ENCODE results near the gene ZNF675.
"Not testable (repeated sequence)": the region's sequence is repeated elsewhere in the genome, so short reads cannot be mapped to it uniquely, and the experiment has no call there.

GRCh38 chr19:23649817-23650216 lies 37.2 kb downstream of the ZNF675 start:
- TF ChIP-seq SRF (IDR thresholded peaks at IDR 0.05; ENCODE audit: low read depth in 2 of 2, low read length in 2 of 2); POLR2A (IDR thresholded peaks at IDR 0.05; ENCODE audit: low read depth, low read length); BRCA1 (IDR thresholded peaks at IDR 0.05; ENCODE audit: low read depth, low read length); HDAC6 (IDR thresholded peaks at IDR 0.05; ENCODE audit: unreplicated experiment); POLR2AphosphoS5 (IDR thresholded peaks at IDR 0.05; ENCODE audit: low read length); SIN3A (IDR thresholded peaks at IDR 0.05; ENCODE audit: low read depth, low read length); ELK1 (IDR thresholded peaks at IDR 0.05; ENCODE audit: low read depth, low read length); MTA3 (IDR thresholded peaks at IDR 0.05; ENCODE audit: borderline replicate concordance, low read length); CEBPB (IDR thresholded peaks at IDR 0.05; ENCODE audit: borderline replicate concordance in 1 of 2, low read depth in 2 of 2, low read length in 2 of 2): not testable (repeated sequence)
- TF ChIP-seq, protein P1, sequence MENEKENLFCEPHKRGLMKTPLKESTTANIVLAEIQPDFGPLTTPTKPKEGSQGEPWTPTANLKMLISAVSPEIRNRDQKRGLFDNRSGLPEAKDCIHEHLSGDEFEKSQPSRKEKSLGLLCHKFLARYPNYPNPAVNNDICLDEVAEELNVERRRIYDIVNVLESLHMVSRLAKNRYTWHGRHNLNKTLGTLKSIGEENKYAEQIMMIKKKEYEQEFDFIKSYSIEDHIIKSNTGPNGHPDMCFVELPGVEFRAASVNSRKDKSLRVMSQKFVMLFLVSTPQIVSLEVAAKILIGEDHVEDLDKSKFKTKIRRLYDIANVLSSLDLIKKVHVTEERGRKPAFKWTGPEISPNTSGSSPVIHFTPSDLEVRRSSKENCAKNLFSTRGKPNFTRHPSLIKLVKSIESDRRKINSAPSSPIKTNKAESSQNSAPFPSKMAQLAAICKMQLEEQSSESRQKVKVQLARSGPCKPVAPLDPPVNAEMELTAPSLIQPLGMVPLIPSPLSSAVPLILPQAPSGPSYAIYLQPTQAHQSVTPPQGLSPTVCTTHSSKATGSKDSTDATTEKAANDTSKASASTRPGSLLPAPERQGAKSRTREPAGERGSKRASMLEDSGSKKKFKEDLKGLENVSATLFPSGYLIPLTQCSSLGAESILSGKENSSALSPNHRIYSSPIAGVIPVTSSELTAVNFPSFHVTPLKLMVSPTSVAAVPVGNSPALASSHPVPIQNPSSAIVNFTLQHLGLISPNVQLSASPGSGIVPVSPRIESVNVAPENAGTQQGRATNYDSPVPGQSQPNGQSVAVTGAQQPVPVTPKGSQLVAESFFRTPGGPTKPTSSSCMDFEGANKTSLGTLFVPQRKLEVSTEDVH (IDR thresholded peaks at IDR 0.05; ENCODE audit: low read depth, partially characterized antibody), result not testable (repeated sequence)
- TF ChIP-seq, protein P2, sequence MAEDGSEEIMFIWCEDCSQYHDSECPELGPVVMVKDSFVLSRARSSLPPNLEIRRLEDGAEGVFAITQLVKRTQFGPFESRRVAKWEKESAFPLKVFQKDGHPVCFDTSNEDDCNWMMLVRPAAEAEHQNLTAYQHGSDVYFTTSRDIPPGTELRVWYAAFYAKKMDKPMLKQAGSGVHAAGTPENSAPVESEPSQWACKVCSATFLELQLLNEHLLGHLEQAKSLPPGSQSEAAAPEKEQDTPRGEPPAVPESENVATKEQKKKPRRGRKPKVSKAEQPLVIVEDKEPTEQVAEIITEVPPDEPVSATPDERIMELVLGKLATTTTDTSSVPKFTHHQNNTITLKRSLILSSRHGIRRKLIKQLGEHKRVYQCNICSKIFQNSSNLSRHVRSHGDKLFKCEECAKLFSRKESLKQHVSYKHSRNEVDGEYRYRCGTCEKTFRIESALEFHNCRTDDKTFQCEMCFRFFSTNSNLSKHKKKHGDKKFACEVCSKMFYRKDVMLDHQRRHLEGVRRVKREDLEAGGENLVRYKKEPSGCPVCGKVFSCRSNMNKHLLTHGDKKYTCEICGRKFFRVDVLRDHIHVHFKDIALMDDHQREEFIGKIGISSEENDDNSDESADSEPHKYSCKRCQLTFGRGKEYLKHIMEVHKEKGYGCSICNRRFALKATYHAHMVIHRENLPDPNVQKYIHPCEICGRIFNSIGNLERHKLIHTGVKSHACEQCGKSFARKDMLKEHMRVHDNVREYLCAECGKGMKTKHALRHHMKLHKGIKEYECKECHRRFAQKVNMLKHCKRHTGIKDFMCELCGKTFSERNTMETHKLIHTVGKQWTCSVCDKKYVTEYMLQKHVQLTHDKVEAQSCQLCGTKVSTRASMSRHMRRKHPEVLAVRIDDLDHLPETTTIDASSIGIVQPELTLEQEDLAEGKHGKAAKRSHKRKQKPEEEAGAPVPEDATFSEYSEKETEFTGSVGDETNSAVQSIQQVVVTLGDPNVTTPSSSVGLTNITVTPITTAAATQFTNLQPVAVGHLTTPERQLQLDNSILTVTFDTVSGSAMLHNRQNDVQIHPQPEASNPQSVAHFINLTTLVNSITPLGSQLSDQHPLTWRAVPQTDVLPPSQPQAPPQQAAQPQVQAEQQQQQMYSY (CRISPR knock-in tag; IDR thresholded peaks at IDR 0.05), result not testable (repeated sequence)
- TF ChIP-seq, protein P3, sequence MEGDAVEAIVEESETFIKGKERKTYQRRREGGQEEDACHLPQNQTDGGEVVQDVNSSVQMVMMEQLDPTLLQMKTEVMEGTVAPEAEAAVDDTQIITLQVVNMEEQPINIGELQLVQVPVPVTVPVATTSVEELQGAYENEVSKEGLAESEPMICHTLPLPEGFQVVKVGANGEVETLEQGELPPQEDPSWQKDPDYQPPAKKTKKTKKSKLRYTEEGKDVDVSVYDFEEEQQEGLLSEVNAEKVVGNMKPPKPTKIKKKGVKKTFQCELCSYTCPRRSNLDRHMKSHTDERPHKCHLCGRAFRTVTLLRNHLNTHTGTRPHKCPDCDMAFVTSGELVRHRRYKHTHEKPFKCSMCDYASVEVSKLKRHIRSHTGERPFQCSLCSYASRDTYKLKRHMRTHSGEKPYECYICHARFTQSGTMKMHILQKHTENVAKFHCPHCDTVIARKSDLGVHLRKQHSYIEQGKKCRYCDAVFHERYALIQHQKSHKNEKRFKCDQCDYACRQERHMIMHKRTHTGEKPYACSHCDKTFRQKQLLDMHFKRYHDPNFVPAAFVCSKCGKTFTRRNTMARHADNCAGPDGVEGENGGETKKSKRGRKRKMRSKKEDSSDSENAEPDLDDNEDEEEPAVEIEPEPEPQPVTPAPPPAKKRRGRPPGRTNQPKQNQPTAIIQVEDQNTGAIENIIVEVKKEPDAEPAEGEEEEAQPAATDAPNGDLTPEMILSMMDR (IDR thresholded peaks at IDR 0.05 in 2 of 3, conservative IDR thresholded peaks at IDR 0.05 in 1 of 3; ENCODE audit: control insufficient read depth in 2 of 3, extremely low read depth in 1 of 3, insufficient read depth in 1 of 3, low read depth in 3 of 3, low read length in 3 of 3), result not testable (repeated sequence)
- TF ChIP-seq, protein P4, sequence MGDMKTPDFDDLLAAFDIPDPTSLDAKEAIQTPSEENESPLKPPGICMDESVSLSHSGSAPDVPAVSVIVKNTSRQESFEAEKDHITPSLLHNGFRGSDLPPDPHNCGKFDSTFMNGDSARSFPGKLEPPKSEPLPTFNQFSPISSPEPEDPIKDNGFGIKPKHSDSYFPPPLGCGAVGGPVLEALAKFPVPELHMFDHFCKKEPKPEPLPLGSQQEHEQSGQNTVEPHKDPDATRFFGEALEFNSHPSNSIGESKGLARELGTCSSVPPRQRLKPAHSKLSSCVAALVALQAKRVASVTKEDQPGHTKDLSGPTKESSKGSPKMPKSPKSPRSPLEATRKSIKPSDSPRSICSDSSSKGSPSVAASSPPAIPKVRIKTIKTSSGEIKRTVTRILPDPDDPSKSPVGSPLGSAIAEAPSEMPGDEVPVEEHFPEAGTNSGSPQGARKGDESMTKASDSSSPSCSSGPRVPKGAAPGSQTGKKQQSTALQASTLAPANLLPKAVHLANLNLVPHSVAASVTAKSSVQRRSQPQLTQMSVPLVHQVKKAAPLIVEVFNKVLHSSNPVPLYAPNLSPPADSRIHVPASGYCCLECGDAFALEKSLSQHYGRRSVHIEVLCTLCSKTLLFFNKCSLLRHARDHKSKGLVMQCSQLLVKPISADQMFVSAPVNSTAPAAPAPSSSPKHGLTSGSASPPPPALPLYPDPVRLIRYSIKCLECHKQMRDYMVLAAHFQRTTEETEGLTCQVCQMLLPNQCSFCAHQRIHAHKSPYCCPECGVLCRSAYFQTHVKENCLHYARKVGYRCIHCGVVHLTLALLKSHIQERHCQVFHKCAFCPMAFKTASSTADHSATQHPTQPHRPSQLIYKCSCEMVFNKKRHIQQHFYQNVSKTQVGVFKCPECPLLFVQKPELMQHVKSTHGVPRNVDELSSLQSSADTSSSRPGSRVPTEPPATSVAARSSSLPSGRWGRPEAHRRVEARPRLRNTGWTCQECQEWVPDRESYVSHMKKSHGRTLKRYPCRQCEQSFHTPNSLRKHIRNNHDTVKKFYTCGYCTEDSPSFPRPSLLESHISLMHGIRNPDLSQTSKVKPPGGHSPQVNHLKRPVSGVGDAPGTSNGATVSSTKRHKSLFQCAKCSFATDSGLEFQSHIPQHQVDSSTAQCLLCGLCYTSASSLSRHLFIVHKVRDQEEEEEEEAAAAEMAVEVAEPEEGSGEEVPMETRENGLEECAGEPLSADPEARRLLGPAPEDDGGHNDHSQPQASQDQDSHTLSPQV (IDR thresholded peaks at IDR 0.05), result not testable (repeated sequence)

Data from GM12878 (cell line).